Cardiac fibroblast (primary cell): ENCODE measurements around the gene FRAS1.

Source experiments
- DNase-seq, 2 donors: peaks; one replicate each; pipeline versions ENCODE4 v3.0.0 to v3.0.0-alpha.2; 2010; ENCODE audit warnings: low read depth in 2 of 2
- H3K4me3 ChIP-seq, 2 donors: replicated peaks in 1 of 2; 1 replicate in 1 of 2; 2 replicates in 1 of 2; pipeline ENCODE4 v1.5.1; 2011; ENCODE audit warnings: low read depth in 2 of 2, low read length in 2 of 2, mild to moderate bottlenecking in 2 of 2, moderate library complexity in 1 of 2
- CTCF ChIP-seq: IDR thresholded peaks from one replicate; pipeline ENCODE4 v1.5.1; 2011; ENCODE audit warnings: low read depth, mild to moderate bottlenecking, low read length, inconsistent platforms

Gene FRAS1

GRCh38 chr4:78581618-78582017, 524.5 kb downstream of the FRAS1 start:
- DNase-seq = no peak
- TF ChIP-seq CTCF = no peak
- no peak overlapping the region for H3K4me3 ChIP-seq

- peak; percentile 29 to 66 for DNase-seq
- no peak for TF ChIP-seq CTCF
- no peak overlapping the region for H3K4me3 ChIP-seq
Observed at GRCh38 chr4:78584863-78585547, 527.9 kb downstream of the FRAS1 start.

- no peak for TF ChIP-seq CTCF
- DNase-seq = no peak
- no peak overlapping the region for H3K4me3 ChIP-seq
Observed at GRCh38 chr4:78585633-78586032, 528.5 kb downstream of the FRAS1 start.

- no peak for TF ChIP-seq CTCF
- no peak overlapping the region for H3K4me3 ChIP-seq
- DNase-seq = no peak
Observed at GRCh38 chr4:78588894-78589545, 531.9 kb downstream of the FRAS1 start.

- peak; percentile 19 to 44 for DNase-seq
- no peak overlapping the region for H3K4me3 ChIP-seq
- no peak for TF ChIP-seq CTCF
Observed at GRCh38 chr4:78591404-78591803, 534.3 kb downstream of the FRAS1 start.

GRCh38 chr4:78592088-78592783, 535.1 kb downstream of the FRAS1 start:
- peak; percentile 40 for TF ChIP-seq CTCF
- DNase-seq = no peak
- H3K4me3 ChIP-seq = no peak overlapping the region
